ENCODE results near the gene PDGFRB.

- TF ChIP-seq POLR2A (IDR thresholded peaks at IDR 0.05) (no peak), CTCF (IDR thresholded peaks at IDR 0.05) (no peak)
These were observed 30.3 kb downstream of the PDGFRB start for GRCh38 chr5:150125334-150125733.

Measured in breast epithelium (tissue), 3 donors.